Stomach (tissue), 9 donors: ENCODE results near the gene AGAP1. TPM values are rescaled to one million over a fixed set of nuclear protein-coding genes. Genes with fewer than 3 reads are reported as not detected.

Experiments
- DNase-seq, 2 donors: peaks; one replicate each; pipeline versions ENCODE4 v3.0.0 to v3.0.0-alpha.2; 2013 to 2019
- H3K27ac ChIP-seq, 5 donors: fragments of 200-600 bp in 4 of 5; sonication (generic) in 4 of 5; one replicate each; pipeline ENCODE4 v1.5.1; 2013 to 2019; ENCODE audit warnings: mild to moderate bottlenecking in 1 of 5, moderate library complexity in 1 of 5
- H3K27me3 ChIP-seq, 3 donors: fragments of 200-600 bp; sonication (generic); one replicate each; pipeline ENCODE4 v1.5.1; 2017 to 2019; ENCODE audit warnings: mixed run types in 1 of 3
- H3K36me3 ChIP-seq, 4 donors: fragments of 200-600 bp; sonication (generic); 1 replicate in 3 of 4; 2 replicates in 1 of 4; pipeline ENCODE4 v1.5.1; 2016 to 2019
- H3K4me1 ChIP-seq, 4 donors: fragments of 200-600 bp; sonication (generic); one replicate each; pipeline ENCODE4 v1.5.1; 2016 to 2019
- H3K4me3 ChIP-seq, 4 donors: fragments of 200-600 bp; sonication (generic) in 3 of 4; one replicate each; pipeline ENCODE4 v1.5.1; 2016 to 2019; ENCODE audit warnings: mild to moderate bottlenecking in 1 of 4
- H3K9me3 ChIP-seq, 4 donors: fragments of 200-600 bp; sonication (generic); one replicate each; pipeline ENCODE4 v1.5.1; 2016 to 2019
- EP300 ChIP-seq: sonication (generic); formaldehyde crosslinking; IDR thresholded peaks from one replicate; pipeline ENCODE4 v1.6.1; 2017; ENCODE audit warnings: antibody characterized with exemption
- POLR2A ChIP-seq, 4 donors: fragments of 450-650 bp; IDR thresholded peaks; one replicate each; pipeline ENCODE4 v1.6.1; 2016; ENCODE audit warnings: antibody characterized with exemption in 4 of 4, control low read depth in 2 of 4, mild to moderate bottlenecking in 1 of 4, moderate library complexity in 1 of 4
- POLR2AphosphoS5 ChIP-seq, 3 donors: sonication (generic); formaldehyde crosslinking; IDR thresholded peaks; one replicate each; pipeline ENCODE4 v1.6.1; 2016; ENCODE audit warnings: antibody characterized with exemption in 3 of 3
- WGBS, 5 donors: extraction: QIAGEN DNeasy Blood & Tissue Kit in 3 of 5; methylation state at CpG; one replicate each; pipeline versions ENCODE4 v1.1.5 to v1.1.7; 2013 to 2018; 5-methylcytosine and 5-hydroxymethylcytosine counted together
- intact Hi-C: fragments of 100-400 bp; cut with DNase I; formaldehyde crosslinking; loops from one replicate; pipeline ENCODE4 v1.15.1; 2023; ENCODE audit warnings: low total_unique reads
- polyA plus RNA-seq, 3 donors: library from polyadenylated mRNA; stranded (reverse); fragments of 200-250 nt; gene quantifications; one replicate each; pipeline ENCODE4 v1.2.3, GENCODE V29; 2013
- total RNA-seq, 5 donors: library from RNA; depleted of rRNA; stranded (reverse); fragments of >200 nt; gene quantifications; one replicate each; pipeline versions ENCODE4 v1.1.0 to v1.2.3, GENCODE V29; 2014 to 2016
- TF ChIP-seq, protein P1 (sequence below), 7 experiments: fragments of 450-650 bp in 4 of 7; fragments of 200-600 bp in 3 of 7; sonication (generic) in 3 of 7; IDR thresholded peaks; one replicate each; pipeline ENCODE4 v1.5.1; 2016 to 2019; ENCODE audit warnings: antibody characterized with exemption in 7 of 7, control low read depth in 2 of 7, mild to moderate bottlenecking in 1 of 7
- donor health status: healthy with polysubstance abuse.
- donor health status: Bipolar disorder and iron deficiency.
- donor health status: healthy.

The AGAP1 gene
- total and polyA plus RNA-seq, 8 donors = 4.2 to 139 (median 35.0) TPM

DNA sequence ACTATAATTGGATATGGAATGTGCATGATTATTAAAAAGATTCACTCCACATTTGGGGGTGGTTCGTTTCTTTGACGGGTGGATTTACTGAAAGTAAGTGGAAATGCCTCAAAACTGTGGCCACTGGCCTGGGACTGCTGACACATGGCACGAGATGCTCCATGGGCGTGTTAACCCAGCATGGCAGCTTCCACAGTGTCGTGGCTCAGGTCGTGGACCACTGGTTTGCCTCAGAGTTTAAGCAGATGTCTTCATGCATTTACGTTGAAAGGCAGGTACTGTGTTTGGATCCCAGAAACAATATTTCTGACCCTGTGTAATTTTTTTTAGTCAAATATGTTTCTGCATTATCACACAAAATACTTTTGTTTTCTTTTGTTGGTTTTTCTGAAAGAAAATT is 432.4 kb downstream of the AGAP1 start:
- Histone ChIP-seq H3K27me3 (no peaks in the 10 kb centered on the region), H3K4me1 (peaks cover 0 to 5% (median 0%) of the 10 kb centered on the region in 4 donors), H3K4me3 (no peak overlapping the region), H3K36me3 (peaks cover 3 to 19% (median 14%) of the 10 kb centered on the region in 4 donors), H3K27ac (no peak overlapping the region), H3K9me3 (no peaks in the 10 kb centered on the region)
- intact Hi-C loops = no loop called here
- no peak for DNase-seq
- 84 to 96% (median 92%) methylated on average over 7 of the region's 7 CpGs for WGBS, 5 donors
- TF ChIP-seq POLR2AphosphoS5 (IDR thresholded peaks at IDR 0.05) (no peak), POLR2A (IDR thresholded peaks at IDR 0.05) (no peak), EP300 (no peak)
- TF ChIP-seq, protein P1, sequence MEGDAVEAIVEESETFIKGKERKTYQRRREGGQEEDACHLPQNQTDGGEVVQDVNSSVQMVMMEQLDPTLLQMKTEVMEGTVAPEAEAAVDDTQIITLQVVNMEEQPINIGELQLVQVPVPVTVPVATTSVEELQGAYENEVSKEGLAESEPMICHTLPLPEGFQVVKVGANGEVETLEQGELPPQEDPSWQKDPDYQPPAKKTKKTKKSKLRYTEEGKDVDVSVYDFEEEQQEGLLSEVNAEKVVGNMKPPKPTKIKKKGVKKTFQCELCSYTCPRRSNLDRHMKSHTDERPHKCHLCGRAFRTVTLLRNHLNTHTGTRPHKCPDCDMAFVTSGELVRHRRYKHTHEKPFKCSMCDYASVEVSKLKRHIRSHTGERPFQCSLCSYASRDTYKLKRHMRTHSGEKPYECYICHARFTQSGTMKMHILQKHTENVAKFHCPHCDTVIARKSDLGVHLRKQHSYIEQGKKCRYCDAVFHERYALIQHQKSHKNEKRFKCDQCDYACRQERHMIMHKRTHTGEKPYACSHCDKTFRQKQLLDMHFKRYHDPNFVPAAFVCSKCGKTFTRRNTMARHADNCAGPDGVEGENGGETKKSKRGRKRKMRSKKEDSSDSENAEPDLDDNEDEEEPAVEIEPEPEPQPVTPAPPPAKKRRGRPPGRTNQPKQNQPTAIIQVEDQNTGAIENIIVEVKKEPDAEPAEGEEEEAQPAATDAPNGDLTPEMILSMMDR (IDR thresholded peaks at IDR 0.05) = no peak

DNA sequence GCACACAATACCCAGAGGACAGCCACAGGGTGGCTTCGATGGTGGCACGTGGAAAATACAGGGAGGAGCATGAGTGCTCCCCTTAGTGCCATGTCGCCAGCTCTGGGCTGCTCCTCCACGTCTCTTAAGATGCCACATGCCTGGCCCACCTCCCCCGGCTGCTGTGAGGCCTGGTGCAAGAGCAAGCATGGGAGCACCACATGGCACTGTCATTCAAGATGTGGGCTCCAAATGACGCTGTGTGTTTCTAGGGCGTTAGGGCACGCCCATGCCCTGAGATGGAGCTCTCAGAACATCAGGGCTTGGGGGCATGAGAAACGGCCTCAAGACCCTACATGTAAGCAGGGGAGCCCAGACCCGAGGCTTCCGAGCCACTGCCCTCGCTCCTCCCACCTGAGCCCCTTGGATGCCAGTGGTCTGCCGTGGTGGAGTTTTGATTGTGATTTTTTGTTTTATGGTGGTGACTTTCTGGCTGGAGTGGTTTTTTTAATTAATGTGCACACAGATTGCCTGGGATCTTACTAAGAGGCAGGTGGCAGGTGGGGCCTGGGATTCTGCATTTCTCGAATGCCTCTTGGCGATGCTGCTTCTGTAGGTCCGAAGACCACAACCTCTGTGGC is 435.0 kb downstream of the AGAP1 start:
- H3K27me3 ChIP-seq = no peaks in the 10 kb centered on the region
- peaks cover 0 to under 1% (median 0%) of the 10 kb centered on the region in 4 donors for H3K4me1 ChIP-seq
- TF ChIP-seq, protein P1 (IDR thresholded peaks at IDR 0.05) = no peak
- DNase-seq = no peak
- H3K36me3 ChIP-seq = peaks cover 9 to 36% (median 33%) of the 10 kb centered on the region in 4 donors
- no peak overlapping the region for H3K27ac ChIP-seq
- H3K9me3 ChIP-seq = no peaks in the 10 kb centered on the region
- intact Hi-C loops = no loop called here
- H3K4me3 ChIP-seq = no peak overlapping the region
- WGBS, 5 donors = 94 to 96% (median 95%) methylated on average over 13 to 16 of the region's 16 CpGs

DNA sequence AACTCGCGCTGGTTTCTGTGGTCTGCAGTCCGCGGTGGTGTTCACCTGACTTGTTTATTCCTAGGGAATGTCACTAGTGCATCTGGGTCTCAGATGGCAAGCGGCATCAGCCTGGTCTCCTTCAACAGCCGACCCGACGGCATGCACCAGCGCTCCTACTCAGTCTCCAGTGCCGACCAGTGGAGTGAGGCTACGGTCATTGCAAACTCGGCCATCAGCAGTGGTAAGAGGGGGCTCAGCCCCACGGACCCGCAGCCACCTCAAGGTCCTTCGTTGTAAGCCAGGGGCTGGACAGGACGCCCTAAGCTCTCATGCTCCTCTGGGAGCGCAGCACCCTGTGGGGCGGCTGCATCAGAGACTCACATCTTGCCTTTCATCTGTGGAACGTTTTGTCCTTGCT is 436.9 kb downstream of the AGAP1 start:
- H3K4me1 ChIP-seq = peaks cover 0 to 12% (median 0%) of the 10 kb centered on the region in 4 donors
- peaks cover 9 to 44% (median 39%) of the 10 kb centered on the region in 4 donors for H3K36me3 ChIP-seq
- no peaks in the 10 kb centered on the region for H3K27me3 ChIP-seq
- no peaks in the 10 kb centered on the region for H3K9me3 ChIP-seq
- intact Hi-C loops = no loop called here
- peak in 1 of 2 donors; percentile 23 for DNase-seq
- no peak overlapping the region for H3K27ac ChIP-seq
- H3K4me3 ChIP-seq = no peak overlapping the region
- TF ChIP-seq, protein P1 (IDR thresholded peaks at IDR 0.05) = no peak
- TF ChIP-seq POLR2A (IDR thresholded peaks at IDR 0.05) (no peak), EP300 (no peak), POLR2AphosphoS5 (IDR thresholded peaks at IDR 0.05) (no peak)
- WGBS, 5 donors = 90 to 94% (median 92%) methylated on average over 13 to 19 of the region's 19 CpGs

DNA sequence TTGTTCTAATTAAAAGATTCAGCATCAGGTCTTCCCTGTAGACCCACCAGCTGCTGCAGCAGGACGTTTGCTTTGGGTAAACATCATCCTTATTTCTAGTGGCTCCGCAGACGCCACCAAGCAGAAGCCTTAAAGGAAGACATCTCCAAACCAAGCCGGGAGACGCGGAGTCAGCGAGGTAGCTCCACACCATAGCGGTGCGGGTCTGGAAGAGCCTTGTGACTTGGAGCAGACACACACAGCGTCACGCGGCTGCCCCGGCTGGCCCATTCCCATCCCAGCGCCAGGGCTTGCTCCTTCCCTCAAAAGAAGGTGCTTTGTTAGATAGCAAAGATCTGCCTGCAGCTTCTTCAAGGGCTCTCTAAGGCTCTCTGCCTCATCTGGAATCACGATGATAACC is 437.8 kb downstream of the AGAP1 start:
- intact Hi-C loops = no loop called here
- Histone ChIP-seq H3K4me1 (peaks cover 0 to 12% (median 0%) of the 10 kb centered on the region in 4 donors), H3K4me3 (no peak overlapping the region), H3K27ac (no peak overlapping the region), H3K36me3 (peaks cover 9 to 51% (median 44%) of the 10 kb centered on the region in 4 donors), H3K27me3 (no peaks in the 10 kb centered on the region), H3K9me3 (no peaks in the 10 kb centered on the region)
- DNase-seq = peak in 1 of 2 donors; percentile 22
- TF ChIP-seq EP300 (no peak), POLR2AphosphoS5 (IDR thresholded peaks at IDR 0.05) (no peak), POLR2A (IDR thresholded peaks at IDR 0.05) (no peak)
- TF ChIP-seq, protein P1 (IDR thresholded peaks at IDR 0.05) = no peak
- 87 to 93% (median 93%) methylated on average over 15 of the region's 15 CpGs for WGBS, 5 donors
